AG09309 (cell line): Measurements from ENCODE around the gene ATF6.
"Not testable (repeated sequence)": the region's sequence is repeated elsewhere in the genome, so short reads cannot be mapped to it uniquely, and the experiment has no call there.

Experiments
- DNase-seq: peaks from one replicate; pipeline ENCODE4 v3.0.0-alpha.2; 2010; ENCODE audit warnings: low read depth
- H3K4me3 ChIP-seq: 2 replicates; pipeline ENCODE4 v1.5.1; 2011; ENCODE audit warnings: mild to moderate bottlenecking, low read depth, low read length, moderate library complexity; ENCODE audit not compliant: control insufficient read depth
- TF ChIP-seq, protein P1 (sequence below): IDR thresholded peaks from 2 replicates; pipeline ENCODE4 v1.5.1; 2011; ENCODE audit warnings: mild to moderate bottlenecking, low read depth, low read length, inconsistent platforms; ENCODE audit not compliant: insufficient read depth, control insufficient read depth; ENCODE audit errors: missing control alignments

Gene ATF6

DNA sequence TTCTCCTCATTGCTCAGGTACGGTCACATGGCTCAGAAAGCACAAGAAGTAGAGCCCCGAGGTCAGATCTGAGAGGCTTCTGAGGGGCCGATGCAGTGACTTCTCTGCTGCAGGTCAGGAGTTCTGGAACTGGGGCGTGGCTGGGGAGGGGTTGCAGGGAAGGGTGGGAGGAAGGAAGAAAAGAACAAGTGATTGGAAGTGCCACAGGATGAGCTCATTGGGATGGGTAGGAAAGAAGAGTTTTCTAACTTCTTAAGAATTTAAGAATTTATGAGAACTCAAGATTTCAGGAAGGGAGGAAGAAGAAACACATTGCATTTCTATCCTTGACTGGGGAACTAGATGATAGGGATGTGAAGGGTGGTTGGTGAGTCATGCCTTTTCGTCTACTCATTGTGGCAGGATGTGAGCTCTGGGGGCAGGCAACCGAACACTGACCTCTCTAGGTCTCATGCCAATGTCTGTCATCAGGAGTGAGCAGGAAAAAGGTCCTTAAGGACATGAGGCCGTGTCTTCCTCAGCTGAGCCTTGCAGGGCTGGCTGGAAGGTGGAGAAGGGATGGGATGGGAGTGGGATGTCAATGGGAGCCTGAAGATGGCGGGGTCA lies 44.3 kb upstream of the ATF6 start:
- TF ChIP-seq, protein P1, sequence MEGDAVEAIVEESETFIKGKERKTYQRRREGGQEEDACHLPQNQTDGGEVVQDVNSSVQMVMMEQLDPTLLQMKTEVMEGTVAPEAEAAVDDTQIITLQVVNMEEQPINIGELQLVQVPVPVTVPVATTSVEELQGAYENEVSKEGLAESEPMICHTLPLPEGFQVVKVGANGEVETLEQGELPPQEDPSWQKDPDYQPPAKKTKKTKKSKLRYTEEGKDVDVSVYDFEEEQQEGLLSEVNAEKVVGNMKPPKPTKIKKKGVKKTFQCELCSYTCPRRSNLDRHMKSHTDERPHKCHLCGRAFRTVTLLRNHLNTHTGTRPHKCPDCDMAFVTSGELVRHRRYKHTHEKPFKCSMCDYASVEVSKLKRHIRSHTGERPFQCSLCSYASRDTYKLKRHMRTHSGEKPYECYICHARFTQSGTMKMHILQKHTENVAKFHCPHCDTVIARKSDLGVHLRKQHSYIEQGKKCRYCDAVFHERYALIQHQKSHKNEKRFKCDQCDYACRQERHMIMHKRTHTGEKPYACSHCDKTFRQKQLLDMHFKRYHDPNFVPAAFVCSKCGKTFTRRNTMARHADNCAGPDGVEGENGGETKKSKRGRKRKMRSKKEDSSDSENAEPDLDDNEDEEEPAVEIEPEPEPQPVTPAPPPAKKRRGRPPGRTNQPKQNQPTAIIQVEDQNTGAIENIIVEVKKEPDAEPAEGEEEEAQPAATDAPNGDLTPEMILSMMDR, result no peak
- peak; percentile 74 for DNase-seq
- no peak overlapping the region for H3K4me3 ChIP-seq

DNA sequence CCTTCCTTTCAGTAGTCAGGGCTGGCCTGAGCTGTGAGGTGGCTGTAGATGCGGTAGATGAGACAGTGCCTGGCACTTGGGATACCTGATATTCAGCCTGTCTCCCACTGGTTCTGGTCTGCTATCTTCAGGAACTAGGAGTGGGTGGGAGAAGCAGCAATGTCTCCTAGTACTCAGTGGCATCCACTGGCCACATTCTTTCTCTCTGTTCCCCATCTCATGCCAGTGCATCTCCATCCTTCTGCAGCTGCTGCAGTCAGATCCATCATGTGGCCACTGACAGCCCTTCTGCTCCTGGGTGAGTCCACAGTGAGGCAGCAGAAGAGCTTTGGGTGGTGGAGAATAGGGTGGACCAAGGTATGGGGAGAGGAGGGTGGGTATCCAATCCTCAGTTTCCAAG lies 43.7 kb upstream of the ATF6 start:
- TF ChIP-seq, protein P1, result no peak
- DNase-seq, result no peak
- no peak overlapping the region for H3K4me3 ChIP-seq

DNA sequence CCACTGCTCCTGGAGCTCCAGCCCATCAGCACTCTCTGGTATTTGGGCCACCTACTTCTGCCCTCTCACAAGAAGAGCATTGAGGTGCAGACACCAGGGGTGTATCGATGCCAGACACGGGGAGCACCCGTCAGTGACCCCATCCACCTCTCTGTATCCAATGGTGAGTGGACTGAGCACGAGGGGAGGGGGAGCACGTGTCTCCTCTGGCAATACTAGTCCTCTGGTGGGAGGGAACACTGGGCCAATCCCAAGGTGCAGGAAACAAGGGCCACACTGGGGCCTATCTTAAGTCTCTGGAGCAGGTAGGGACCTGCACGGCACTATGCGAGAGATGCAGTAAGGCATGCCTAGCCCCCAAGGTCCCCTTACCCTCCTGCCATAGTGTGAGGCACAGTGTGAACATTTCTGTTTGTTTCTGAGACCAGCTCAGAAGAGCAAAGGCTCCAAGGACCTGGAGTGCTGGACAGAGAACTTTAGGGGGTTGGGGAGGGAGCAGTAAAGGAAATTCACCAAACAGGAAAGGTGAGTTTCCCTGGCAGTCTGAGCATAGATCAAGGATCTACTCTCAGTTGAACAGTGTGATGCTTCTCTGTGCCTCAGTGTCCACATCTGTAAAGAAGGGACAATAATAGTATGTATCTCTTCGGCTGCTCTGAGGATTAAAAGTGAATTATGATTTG lies 42.5 kb upstream of the ATF6 start:
- no peak for DNase-seq
- no peak overlapping the region for H3K4me3 ChIP-seq
- TF ChIP-seq, protein P1, result no peak

DNA sequence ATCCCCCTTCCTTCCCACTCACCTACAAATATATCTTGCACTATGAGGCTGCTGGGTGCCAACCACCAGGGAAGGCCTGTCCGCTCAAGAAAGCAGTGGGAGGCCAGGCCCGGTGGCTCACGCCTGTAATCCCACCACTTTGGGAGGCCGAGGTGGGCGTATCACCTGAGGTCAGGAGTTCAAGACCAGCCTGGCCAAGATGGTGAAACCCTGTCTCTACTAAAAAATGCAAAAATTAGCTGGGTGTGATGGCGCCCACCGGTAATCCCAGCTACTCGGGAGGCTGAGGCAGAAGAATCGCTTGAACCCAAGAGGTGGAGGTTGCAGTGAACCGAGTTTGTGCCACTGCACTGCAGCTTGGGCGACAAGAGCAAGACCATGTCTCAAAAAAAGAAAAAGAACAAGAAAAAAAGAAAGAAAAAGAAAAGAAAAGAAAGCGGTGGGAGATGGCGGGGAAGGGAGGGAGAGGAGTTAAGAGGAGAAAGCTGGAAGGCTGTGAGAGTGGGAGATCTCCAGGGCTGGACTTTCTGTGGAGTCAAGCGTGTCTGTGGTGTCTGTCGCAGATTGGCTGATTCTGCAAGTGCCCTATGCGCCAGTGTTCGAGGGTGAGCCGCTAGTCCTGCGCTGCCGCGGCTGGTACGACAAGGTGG lies 40.7 kb upstream of the ATF6 start:
- not testable (repeated sequence) for DNase-seq
- H3K4me3 ChIP-seq, result peak overlapping the region; percentile 85

GRCh38 chr1:161725908-161726472 lies 40.1 kb upstream of the ATF6 start:
- TF ChIP-seq, protein P1, result peak; percentile 51
- no peak for DNase-seq

DNA sequence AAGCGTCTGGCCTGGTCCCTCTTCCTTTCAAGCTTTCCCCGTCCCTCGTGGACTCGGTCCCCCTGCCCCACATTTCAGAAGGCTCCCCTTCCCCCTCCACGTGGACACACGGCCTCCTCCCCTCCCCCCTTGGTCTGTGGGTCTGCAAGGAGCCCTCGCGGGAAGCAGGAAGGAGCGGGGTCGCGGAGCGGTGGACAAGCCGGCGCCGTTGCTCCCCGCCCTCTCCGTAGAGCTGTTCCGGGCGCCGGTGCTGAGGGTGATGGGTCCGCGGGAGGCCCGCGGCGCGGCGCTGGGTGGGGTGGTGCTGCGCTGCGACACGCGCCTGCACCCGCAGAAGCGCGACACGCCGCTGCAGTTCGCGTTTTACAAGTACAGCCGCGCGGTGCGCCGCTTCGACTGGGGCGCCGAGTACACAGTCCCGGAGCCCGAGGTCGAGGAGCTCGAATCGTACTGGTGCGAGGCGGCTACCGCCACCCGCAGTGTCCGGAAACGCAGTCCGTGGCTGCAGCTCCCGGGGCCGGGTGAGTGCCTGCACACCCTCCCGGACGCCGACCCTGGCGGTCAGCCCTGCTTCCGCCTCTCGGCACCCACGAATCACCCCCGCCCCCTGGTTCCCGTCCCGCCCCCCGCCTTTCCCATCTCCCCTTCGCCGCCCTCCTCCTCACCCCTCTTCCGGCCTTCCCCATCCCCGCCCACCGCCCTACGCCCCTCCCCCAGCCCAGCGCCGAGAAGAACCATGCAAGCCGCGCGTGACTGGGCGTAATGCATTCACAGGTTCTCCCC lies 39.5 kb upstream of the ATF6 start:
- TF ChIP-seq, protein P1, result no peak
- peak overlapping the region; percentile 85 for H3K4me3 ChIP-seq
- no peak for DNase-seq

More at GRCh38 chr1:161725908-161726472, 40.1 kb upstream of the ATF6 start:
- peak overlapping the region; percentile 85 for H3K4me3 ChIP-seq
